NCI-H1092 treated with DMSO at 0.1 percent for 48 hours (cell line): ENCODE results near the gene TPH2.

Source experiments
- DNase-seq: peaks from one replicate; lab custom pipeline; 2025; lab: John Stamatoyannopoulos, UW

Gene TPH2

DNA sequence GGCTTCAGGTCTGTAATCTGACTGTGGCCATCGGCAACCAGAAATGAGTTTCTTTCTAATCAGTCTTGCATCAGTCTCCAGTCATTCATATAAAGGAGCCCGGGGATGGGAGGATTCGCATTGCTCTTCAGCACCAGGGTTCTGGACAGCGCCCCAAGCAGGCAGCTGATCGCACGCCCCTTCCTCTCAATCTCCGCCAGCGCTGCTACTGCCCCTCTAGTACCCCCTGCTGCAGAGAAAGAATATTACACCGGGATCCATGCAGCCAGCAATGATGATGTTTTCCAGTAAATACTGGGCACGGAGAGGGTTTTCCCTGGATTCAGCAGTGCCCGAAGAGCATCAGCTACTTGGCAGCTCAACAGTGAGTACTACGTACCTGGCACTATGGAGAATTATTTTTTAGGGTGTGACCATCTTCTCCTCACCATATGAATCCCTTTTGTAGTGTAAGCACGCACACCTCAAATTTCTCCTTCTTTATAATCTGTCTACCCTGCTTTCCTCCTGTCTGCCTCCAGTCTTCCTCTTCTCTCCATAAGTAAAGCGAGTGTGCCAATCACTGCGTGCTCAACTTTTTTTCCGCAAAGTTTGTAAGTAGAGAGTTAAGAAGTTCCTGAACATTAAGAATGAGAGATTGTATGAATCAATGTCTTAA is at the start of gene TPH2:
Gene TPH2, plus strand, starts transcription at position 118 of the 658 bp plus-strand sequence. Its CDS starts 142 bp downstream, at position 260.
- no peak for DNase-seq

DNA sequence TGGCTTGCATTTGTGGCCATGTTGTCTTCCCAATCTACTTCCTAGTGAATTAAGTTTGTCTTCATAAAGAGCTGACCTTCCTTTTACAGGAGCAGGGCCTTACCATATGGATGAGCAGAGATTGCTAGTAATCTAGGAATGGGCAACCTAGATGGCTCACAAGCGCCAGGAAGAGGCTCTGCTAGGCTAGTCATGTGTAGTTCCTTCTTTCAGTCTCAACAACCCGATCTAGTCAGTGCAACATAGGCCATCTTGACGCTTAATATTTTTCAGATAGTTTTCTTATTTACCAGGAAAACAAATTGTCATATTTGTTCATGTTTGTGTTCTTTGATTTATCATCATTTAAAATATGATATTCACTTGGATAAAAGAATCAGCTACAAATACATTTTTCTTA is 48.2 kb upstream of the TPH2 start:
- DNase-seq = no peak

DNA sequence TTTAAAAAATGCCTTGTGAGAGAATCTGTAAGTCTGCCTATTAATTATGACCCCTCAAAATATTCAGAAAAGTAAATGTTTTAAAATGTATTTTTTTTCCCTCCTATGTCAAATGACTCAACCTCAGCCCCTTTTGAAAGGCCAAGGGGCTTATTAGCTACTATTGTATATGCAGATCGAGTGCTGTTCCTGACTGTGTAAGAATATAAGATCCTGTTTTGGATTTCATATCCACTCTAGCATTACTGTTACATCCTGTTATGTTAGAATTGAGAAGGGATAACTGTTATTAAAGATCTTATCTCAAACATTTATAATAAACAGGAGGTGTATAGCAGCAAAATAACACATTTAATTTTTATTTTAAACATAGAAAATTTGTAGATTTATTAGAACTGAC is 46.6 kb upstream of the TPH2 start:
- no peak for DNase-seq

DNA sequence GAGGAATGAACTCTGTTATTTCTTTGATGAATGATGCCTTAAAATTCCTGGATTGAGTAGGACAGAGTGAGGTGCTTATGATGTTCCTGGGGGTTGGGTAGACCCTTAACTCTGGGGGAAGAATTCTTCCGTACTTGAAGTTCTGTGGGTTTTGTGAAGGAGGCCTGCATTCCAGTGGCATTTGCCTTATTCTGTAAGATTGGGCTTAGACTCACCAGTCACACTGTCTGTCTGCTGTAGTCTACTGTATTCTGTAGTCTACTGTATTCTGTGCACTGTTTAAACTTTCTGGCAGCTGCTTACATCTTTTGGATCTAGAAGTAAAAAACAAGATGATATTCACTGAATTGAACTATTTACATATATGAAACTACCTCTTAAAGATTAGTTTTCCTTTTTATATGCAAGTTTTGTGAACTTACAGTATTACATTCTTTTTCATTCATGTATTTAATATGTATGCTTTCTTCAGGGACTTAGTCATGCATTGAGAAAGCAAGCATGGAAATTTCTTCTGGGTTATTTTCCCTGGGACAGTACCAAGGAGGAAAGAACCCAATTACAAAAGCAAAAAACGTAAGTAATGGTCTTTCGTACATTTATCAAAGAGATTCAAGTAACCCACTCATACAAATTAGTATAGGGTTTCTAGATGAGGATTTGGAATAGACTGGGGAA is 42.3 kb upstream of the TPH2 start:
- no peak for DNase-seq

DNA sequence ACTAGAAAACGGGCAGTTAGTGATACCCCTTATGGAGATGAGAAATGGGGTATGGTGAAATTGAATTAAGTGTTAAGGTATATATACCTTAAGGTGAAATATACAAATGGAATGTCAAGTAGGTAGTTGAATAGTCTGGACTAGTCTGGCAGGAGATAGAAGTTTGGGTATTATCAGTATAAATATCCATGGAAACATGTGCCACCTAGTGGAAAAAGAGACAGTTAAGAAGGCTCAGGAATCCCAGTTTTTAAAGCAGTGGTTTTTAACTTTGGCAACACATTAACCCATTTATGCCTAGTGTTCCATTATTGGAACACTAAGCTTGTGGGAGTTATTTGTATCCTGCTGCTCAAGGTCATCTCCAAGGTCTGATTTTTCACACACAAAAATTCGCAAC is 38.6 kb upstream of the TPH2 start:
- DNase-seq = no peak

DNA sequence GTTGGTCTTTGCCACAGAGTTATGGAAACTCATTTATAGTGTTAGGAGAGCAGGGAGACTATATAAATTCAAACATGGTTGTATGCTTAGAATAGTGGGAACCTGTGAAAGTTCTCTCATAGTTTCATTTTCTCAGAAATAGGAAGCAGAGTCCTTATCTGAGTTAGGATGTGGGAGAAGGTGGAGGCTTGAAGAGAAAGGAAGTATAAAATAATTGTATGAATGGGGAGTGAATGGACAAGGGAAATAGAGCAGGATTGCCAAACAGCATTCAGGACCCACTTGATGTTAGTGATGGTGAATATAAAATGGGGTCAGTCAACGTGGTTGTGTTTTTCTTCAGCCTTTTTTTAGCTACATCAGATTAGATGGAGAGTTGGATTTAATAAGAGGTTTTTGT is 34.0 kb upstream of the TPH2 start:
- DNase-seq = no peak

DNA sequence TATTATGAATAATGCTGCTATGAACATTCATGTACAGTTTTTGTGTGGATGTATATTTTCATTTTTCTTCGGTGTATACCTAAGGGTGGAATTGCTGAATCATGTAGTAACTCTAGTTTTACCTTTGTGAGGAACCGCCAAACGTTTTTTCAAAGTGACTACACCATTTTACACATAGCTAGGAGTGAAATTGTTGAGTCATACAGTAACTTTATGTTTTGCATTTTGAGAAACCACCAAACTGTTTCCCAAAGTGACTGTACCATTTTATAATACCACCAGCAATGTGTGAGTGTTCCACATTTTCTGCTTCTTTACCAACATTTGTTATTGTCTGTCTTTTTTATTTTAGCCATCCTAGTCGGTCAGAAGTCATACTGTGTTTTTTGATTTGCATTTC is 3.1 kb upstream of the TPH2 start:
- DNase-seq = no peak

DNA sequence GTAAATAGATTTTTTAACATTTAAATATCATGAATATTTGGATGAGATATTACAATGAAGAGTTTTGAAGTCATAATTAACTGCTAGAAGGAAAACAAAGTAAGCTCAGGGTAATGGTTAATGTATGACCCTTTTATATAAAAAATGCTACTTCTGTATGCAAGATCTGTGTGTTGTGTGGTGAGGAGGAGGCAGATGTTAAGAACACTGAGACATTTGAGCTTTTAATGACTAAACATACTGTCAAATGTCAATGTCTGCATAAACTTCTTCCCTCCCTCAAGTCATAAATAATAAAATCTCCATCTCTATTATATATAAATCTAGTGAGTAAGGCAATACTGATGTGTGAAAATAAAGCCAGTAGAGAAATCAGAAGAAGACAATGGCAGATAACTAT is 1.4 kb downstream of the TPH2 start:
- no peak for DNase-seq

DNA sequence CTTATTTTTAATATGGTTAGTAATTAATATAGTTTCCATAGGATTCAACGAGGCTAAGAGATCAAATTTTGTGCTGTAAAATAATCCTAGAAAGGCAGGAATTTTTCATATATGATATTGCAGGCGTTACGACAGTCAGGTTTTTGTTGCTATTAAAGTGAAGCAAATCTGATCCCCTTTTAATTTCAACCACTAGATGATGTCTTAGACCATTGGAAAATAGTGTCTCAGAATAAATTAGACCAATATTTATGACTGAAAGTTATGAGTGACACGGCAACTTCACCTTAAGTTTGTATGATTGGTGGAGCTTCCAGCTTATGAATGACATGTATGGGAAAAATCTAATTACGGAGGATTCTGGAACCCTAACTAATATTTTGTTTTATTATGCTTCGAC is 2.5 kb downstream of the TPH2 start:
- no peak for DNase-seq

DNA sequence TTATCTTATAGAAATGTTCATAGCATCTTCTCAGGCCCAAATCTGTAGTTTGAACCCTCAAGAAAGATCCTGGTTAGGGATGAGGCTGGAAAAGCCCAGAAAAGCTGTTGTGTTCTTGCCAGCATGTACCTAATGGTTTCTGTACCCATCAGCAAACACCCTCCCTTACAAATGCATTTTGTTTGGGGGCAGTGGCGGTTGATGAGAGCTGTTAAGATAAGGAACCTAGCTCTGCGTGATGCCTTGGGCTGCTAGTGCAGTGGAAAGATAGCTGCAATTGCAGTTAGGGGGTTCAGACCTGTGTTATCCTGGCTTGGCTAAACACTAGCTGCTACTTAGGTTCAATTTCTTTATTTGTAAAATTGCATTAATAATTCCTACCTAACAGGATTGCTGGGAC is 3.6 kb downstream of the TPH2 start:
- no peak for DNase-seq

DNA sequence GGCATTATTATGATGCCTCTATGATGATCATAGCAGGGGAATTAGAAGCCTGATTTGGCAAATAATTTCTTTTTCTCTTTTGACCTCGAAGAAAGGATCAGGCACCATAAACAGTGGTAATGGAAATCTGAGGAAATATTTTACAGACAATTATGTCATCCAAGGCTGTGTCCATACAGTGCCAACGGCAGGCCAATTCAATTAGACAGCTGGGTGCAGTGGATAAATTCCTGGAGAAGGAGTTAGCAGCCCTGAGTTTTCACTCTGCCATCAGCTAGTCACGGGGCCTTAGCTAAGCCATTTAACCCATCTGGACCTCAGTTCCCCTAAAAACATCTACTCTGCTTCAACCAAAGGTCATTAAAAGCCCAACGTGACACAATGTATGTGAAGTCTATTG is 4.1 kb downstream of the TPH2 start:
- DNase-seq = no peak

DNA sequence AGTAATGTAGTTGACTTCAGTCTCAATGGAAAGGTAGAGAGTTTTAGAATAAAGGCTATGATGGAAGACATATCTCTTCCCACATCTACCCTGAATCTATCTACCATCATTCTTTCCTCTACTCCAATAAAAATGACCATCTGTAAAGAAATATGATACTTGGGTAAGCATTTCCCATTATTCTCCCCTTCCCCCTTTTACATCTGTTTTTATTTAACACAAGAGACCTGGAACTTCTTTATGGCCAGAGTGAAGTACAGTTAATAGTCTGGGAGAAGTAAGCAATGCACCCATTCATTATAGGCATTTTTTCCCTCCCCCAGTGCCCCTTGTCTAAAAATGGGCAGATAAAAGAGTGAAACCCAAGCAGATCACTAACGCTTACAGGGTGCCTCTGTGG is 6.5 kb downstream of the TPH2 start:
- DNase-seq = peak; percentile 6

DNA sequence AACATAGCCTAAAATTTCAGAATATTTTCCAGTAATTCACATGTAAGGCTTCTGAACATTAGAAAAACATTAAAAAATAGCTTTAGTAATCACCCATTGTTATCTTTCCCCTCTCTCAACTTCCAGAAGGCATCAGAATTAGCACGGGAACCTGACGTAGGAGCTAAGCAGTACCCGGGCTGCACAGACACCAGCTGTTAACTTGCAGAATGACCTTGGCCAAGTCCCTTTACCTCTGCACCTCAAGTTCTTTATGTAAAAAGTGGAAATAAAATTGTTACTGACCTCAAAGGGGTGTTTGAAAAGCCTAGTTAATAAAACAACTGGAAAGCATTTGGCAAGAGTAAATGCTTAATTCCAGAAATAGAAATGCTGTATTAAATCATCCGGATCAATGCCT is 7.2 kb downstream of the TPH2 start:
- DNase-seq = no peak

DNA sequence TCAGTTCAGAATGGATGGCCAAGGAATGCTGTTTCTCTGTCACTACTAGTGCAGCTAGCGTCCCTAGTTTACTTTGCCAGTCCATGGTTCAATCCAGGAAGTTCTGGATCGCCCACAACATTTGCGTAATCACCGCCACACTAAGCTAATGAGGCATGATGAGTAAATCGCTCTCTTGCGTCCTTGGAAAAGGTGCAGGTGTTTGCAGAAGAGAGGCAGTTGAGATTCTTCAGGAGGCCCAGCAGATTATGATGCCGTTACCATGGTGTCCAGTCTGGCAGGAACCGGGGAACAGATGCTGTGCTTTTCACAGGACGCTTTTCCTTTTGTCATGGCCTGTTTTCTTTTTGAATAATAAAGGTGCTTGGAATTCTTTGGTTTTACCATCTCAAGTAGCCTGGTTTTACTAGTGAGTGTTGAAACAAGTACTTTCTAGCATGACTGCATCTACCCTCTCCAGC is 9.0 kb downstream of the TPH2 start:
- DNase-seq = peak; percentile 94

DNA sequence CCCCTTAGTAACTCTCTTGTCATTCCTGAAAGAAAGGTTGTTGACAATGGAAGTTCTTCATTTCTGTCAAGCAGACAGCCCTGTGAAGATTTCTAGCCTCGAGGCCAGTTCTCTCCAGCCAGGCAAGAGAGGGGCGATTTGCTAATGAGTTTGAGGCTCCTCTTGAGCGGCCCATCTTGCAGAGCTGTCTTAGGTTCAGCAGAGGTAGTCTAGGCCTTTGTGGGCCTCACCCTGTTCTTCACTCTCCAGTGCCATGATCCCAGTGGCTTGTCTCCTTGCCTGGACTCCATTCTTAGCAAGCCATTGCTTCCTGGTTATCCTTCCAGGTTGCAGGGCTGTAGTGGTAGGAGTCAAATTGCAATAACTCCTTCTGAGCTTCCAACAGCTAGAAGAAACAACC is 9.7 kb downstream of the TPH2 start:
- DNase-seq = no peak

DNA sequence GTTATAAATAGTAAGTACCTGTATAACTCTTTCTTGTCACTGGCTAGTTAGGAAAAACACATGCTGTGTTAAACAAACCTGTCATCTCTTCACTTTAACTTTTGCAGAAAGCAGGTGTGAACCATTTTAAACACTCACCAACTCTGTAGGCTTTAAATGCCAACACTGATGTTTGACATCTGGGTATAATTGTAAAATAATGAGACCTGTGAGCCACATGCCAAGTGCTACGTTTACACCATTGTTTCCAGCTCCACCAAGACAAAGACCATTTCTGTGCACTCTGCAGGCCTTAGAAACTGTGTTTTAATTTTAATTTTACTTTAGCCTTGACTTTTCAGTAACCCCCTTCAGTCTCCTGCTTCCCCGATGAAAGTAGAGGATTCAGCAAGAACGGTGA is 11.0 kb downstream of the TPH2 start:
- DNase-seq = no peak

DNA sequence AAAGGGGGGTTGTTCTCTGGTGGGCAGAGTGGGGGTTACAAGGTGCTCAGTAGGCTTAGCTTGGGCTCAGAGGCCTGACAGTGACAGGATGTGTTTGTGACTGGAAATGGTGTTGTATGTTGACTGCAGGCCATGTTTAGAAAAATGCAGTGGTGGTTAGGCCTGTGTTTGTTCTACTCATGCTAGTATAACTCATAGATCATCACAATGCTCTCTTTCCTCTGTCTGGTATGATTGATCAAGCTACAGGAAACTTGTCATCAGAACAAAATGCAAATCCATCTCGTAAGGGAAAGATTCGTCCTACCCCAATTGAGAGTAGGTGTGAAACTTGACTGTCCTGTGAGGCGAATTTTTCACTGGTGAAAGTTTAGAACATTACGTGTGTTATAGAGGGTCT is 11.8 kb downstream of the TPH2 start:
- DNase-seq = no peak

DNA sequence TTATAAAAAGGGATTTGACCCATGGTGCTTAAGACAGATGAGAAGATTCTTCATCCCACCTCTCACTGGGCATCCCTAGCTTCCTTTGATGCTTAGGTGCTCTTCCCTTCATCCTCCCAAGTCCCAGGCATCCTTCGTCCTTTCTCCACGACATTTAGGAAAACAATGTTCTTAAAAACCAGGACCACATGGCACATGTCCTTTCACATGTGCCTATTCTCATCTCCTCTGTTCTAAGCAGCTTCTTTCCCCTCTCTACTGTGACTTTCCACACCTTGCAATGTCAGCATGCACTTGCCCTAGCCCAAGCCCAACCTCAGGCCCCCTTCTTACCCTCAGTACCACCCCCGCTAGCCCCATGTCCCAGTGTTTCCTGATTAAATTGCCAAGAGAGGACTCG is 12.2 kb downstream of the TPH2 start:
- DNase-seq = no peak

DNA sequence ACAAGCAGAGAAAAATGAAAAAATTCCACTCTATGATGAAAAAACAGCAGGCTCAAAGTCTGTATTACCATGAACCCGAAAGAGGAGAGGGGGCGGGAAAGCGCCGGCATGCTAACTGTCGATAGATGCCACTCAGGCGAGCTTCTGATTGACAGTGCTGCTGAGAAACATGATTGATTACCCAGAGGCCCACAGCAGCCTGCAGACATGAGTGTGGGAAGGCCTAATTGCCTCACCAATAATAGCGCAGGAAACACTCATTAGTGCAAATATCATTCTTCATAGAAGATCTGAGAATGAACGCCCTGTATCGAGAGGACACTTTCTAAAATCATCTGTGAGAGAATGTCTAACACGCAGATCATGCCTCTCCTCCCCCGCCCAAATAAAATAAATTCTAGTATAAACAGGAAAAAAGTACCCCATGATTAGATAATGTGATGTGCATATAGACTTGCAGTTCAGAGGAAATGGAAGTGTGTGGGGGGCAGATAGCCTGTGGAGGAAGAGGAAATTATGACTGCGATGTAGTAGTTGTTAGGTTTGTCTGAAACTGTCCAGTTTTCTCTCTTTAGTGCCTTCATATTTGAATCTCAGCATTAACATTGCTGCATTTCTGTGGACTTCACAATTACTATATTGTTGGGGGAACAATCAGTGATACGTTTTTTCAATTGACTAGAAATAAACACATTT is 15.6 kb downstream of the TPH2 start:
- DNase-seq = no peak

DNA sequence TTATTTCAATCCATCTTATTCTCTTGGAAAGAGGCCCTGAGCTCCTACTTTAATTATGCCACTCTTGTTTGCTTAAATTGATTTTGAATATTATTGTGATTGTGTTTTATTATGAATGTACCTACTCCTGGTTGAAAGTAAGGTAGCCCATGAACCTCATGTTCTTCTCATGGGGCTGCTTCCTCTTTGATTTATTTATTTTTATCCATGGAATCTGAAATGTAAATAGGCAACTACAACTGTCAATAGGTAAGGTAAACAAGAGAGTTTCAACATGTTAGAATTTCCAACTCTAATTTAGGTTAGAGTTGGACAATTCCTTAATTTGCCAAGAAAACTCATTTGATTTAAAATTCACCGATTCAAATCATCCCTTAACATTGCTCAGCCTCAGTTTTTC is 16.2 kb downstream of the TPH2 start:
- DNase-seq = no peak

DNA sequence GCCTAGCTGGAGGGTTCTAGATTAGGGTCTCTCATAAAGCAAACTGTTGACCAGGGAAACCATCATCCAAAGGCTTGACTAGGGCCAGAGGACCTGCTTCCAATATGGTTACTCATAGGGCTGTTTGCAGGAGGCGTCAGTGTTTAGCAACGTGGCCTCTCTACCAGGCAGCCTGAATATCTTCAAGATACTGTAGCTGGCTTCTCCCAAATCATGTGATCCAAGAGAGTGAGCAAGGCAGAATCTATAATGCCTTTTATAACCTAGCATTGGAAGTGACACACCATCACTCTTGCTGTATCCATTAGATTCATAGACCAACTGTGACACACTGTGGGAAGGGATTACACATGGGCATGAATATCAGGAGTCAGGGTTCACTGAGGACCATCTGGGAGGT is 17.3 kb downstream of the TPH2 start:
- no peak for DNase-seq

DNA sequence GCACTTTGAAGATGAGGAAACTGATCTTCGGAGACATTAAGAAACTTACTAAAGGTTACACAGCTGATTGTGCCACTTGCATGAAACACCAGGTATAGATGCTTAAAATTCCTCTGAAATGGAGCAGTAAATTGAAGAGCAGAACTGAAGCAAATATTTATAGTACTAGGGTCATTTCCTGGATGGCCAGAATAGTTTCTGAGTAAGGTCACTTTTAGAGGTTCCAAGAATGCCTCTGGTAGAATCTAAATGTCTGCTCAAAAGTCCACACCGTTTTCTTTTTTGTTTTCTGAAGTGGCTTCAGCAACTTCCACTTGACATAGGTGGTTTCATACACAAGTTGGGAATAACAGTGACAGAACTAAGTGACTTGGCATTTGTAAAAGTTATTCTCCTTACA is 19.4 kb downstream of the TPH2 start:
- no peak for DNase-seq

DNA sequence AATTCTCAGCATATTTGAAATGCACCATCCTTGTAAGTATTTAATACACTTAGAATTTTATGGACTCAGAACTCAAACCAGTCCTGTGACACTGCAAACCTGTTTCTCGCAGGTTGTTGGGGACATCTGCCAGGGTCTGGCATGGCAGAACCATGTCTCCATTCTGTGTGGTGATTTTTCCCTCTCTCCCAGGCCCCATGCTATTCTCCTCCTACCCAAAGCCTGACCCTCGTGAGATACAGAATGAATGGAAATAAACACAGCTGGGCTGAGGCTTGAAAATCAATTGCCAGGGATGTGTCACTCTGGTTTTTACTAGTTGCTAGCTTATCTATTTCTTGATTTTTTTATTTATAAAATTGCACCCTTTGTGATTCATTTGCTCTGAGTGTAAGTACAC is 19.8 kb downstream of the TPH2 start:
- DNase-seq = peak; percentile 37
